Neutrophil (primary cell): ENCODE measurements around the gene MYO5A.

Experiments
- H3K27ac ChIP-seq: fragments of 200-600 bp; sonication (generic); 2 replicates; pipeline ENCODE4 v1.5.1; 2016; ENCODE audit warnings: mild to moderate bottlenecking, moderate library complexity
- H3K27me3 ChIP-seq: fragments of 200-600 bp; sonication (generic); 2 replicates; pipeline ENCODE4 v1.6.0; 2016; ENCODE audit warnings: mild to moderate bottlenecking
- H3K36me3 ChIP-seq: fragments of 200-600 bp; sonication (generic); 2 replicates; pipeline ENCODE4 v1.5.1; 2017
- H3K4me1 ChIP-seq, 2 experiments: fragments of 200-600 bp in 1 of 2; sonication (generic) in 1 of 2; 1 replicate in 1 of 2; 2 replicates in 1 of 2; pipeline versions ENCODE4 v1.5.1 to v1.6.1; 2013 to 2016; ENCODE audit warnings: low read depth in 1 of 2, low read length in 1 of 2, mild to moderate bottlenecking in 1 of 2, moderate library complexity in 1 of 2; ENCODE audit not compliant: control insufficient read depth in 1 of 2, insufficient read depth in 1 of 2
- H3K4me3 ChIP-seq, 2 experiments: fragments of 200-600 bp in 1 of 2; sonication (generic) in 1 of 2; 1 replicate in 1 of 2; 2 replicates in 1 of 2; pipeline ENCODE4 v1.5.1; 2013 to 2016; ENCODE audit warnings: low read depth in 1 of 2, low read length in 1 of 2, mild to moderate bottlenecking in 1 of 2, moderate library complexity in 1 of 2
- H3K9me3 ChIP-seq: fragments of 200-600 bp; sonication (generic); 2 replicates; pipeline ENCODE4 v1.5.1; 2016
- CTCF ChIP-seq: fragments of 200-600 bp; sonication (generic); IDR thresholded peaks from 2 replicates; pipeline ENCODE4 v1.5.1; 2016; ENCODE audit warnings: antibody characterized with exemption

MYO5A gene

GRCh38 chr15:52414936-52415335, 113.7 kb downstream of the MYO5A start:
- no peak for TF ChIP-seq CTCF
- Histone ChIP-seq H3K9me3 (no peaks in the 10 kb centered on the region), H3K4me1 (no peaks in the 10 kb centered on the region), H3K36me3 (peaks cover 42% of the 10 kb centered on the region), H3K27me3 (no peaks in the 10 kb centered on the region), H3K4me3 (no peak overlapping the region), H3K27ac (no peak overlapping the region)

GRCh38 chr15:52408823-52409222, 119.9 kb downstream of the MYO5A start:
- TF ChIP-seq CTCF: no peak
- no peak overlapping the region for H3K4me3 ChIP-seq
- no peaks in the 10 kb centered on the region for H3K4me1 ChIP-seq
- H3K27me3 ChIP-seq: no peaks in the 10 kb centered on the region
- H3K36me3 ChIP-seq: peaks cover 58% of the 10 kb centered on the region
- peak overlapping the region; percentile 8 for H3K27ac ChIP-seq
- H3K9me3 ChIP-seq: no peaks in the 10 kb centered on the region

GRCh38 chr15:52407374-52407773, 121.3 kb downstream of the MYO5A start:
- Histone ChIP-seq H3K27me3 (no peaks in the 10 kb centered on the region), H3K4me1 (no peaks in the 10 kb centered on the region), H3K36me3 (peaks cover 66% of the 10 kb centered on the region), H3K27ac (no peak overlapping the region), H3K4me3 (no peak overlapping the region), H3K9me3 (no peaks in the 10 kb centered on the region)
- TF ChIP-seq CTCF: no peak

GRCh38 chr15:52406601-52407000, 122.1 kb downstream of the MYO5A start:
- H3K27ac ChIP-seq: no peak overlapping the region
- H3K4me3 ChIP-seq: no peak overlapping the region
- peaks cover 69% of the 10 kb centered on the region for H3K36me3 ChIP-seq
- no peaks in the 10 kb centered on the region for H3K27me3 ChIP-seq
- H3K4me1 ChIP-seq: no peaks in the 10 kb centered on the region
- no peaks in the 10 kb centered on the region for H3K9me3 ChIP-seq
- TF ChIP-seq CTCF: no peak

- Histone ChIP-seq H3K9me3 (no peaks in the 10 kb centered on the region), H3K27me3 (no peaks in the 10 kb centered on the region), H3K4me3 (no peak overlapping the region), H3K27ac (no peak overlapping the region), H3K4me1 (no peaks in the 10 kb centered on the region), H3K36me3 (peaks cover 67% of the 10 kb centered on the region)
- TF ChIP-seq CTCF: no peak
These were observed 122.8 kb downstream of the MYO5A start for GRCh38 chr15:52405856-52406255.

GRCh38 chr15:52397118-52397517, 131.6 kb downstream of the MYO5A start:
- no peaks in the 10 kb centered on the region for H3K4me1 ChIP-seq
- no peaks in the 10 kb centered on the region for H3K9me3 ChIP-seq
- H3K27me3 ChIP-seq: no peaks in the 10 kb centered on the region
- H3K4me3 ChIP-seq: no peak overlapping the region
- H3K27ac ChIP-seq: no peak overlapping the region
- no peak for TF ChIP-seq CTCF
- H3K36me3 ChIP-seq: peaks cover 43% of the 10 kb centered on the region
